AG08395 (cell line): Measurements from ENCODE around the gene KBTBD12.
"Not testable (repeated sequence)": the region's sequence is repeated elsewhere in the genome, so short reads cannot be mapped to it uniquely, and the experiment has no call there.

ENCODE experiments used
- DNase-seq: peaks from one replicate; pipeline ENCODE4 v3.0.0; 2012; ENCODE audit warnings: mixed read lengths, low spot score

Gene KBTBD12

GRCh38 chr3:127915115-127915936, at the start of gene KBTBD12:
Gene KBTBD12, plus strand, starts transcription at chr3:127915232. Its CDS starts 7,830 bp downstream, at chr3:127923062.
- DNase-seq: no peak

GRCh38 chr3:127865941-127866340, 49.1 kb upstream of the KBTBD12 start:
- peak; percentile 45 for DNase-seq

GRCh38 chr3:127867412-127867811, 47.6 kb upstream of the KBTBD12 start:
- no peak for DNase-seq

DNA sequence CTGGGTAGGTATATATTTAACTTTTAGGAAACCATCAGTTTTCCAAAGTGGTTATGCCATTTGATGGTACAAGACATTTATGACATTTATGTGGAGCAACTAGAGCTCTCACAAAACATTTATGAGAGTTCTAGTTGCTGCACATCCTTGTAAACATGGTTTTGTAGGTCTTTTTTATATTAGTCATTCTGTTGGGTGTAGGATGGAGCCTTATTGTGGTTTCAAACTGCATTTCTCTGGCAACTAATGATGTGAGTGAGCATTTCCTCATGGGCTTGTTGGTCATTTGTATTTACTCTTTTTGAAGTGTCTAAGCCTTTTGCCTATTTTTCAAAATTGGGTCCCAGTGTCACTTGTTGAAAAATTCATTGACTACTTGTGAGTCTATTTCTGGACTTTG, 47.0 kb upstream of the KBTBD12 start:
- peak; percentile 42 for DNase-seq

DNA sequence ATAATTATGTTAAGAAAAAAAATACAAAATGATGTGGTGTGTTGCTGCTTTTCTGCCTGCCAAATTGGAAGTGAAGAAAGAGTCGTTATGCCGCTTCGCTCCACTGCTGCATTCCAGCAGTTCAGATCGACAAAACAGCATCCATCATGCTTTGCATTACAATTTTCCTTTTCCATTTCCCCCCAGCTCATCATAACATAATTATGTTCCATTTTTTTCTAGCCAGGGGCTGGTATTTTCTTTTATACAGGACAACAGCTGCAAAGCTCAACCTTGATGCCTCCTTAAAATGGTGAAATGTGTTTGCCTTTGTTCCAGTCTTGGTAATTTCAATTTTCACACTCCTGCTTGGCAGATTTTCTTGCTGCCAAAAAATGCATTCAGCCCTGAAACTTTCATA, 44.9 kb upstream of the KBTBD12 start:
- no peak for DNase-seq

- DNase-seq: not testable (repeated sequence)
Measured at GRCh38 chr3:127874097-127874496, 40.9 kb upstream of the KBTBD12 start.

DNA sequence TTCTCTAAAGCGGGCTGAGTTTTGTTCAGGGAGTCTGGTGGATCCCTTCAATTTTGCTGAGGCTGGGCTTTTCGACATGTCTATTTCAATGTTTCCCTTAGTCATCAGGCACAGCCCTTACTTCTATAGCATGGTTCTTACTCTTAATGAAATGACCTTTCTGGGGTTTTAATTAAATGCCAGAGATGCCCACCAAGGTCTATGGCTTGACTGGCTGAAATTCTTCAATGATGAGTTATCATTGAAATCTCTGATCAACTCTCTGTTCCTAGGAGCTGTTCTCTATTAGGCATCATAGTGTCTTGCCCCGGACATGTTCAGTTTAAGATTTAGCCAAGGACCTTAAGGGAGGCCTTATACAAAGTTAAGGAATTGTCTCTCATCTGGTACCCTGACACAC, 33.4 kb upstream of the KBTBD12 start:
- DNase-seq: no peak

DNA sequence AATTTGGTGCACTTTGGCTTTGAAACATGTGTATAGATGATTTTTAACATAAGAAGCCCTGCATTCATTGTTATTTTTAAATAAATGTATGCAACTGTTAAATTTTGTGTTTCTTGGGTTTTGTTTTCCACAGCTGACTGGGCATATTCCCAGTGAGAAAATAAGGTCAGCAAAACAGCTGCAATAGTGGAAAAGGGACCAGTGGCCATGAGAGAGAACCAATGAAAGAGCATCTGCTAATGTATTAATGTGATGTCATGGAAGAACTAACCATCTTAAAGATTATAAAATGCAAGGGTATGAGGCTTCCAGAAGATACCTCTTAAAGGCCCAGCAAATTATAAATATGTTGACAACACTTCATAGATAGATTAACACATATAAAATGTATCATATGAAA, 31.0 kb upstream of the KBTBD12 start:
- DNase-seq: no peak

DNA sequence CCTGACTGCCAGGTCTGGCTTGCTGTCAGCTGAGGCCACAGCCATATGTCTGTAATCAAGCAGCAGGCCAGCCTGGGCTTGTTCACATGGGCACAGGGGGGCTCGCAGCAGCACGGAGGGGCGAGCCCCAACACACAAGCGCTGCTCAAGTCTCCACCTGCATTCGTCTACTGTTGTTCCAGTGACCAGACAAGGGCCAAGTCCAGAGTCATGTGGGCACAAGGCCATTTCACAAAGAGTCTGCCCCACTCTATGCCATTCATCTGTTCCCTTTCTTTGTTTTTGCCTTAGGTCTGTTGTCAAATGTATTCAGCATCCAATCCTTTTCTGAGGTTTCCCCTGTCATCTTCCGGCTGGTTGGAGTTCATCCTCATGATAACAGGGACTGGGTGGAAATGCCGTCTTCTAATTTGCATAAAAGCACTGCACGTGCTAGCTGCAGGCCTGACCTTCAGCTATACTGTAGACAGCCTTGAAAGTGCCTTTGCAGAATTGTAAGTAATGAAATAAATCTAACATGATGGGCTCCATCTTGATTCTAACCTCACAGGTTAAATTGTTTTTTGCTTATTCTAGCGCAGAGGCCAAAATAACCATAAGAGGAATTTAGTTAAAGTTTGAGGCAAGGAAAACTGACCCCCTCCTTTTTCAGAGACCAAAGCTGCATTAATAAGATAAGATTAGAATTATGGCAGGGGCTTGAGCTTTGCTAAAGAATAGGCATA, 28.6 kb upstream of the KBTBD12 start:
- DNase-seq: no peak

DNA sequence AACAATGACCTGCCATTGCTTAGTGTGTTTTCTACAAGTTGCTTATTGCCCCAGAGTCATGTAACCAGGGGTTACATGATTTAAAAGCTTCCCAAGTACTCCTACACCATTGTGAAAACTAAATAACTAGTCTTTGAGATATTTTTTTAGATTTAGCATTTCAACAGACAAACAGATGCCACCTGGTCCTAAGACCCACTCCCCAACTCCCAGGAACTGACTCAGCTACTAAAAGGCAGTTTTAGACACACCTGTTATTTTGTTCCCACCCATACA, 28.1 kb upstream of the KBTBD12 start:
- no peak for DNase-seq

DNA sequence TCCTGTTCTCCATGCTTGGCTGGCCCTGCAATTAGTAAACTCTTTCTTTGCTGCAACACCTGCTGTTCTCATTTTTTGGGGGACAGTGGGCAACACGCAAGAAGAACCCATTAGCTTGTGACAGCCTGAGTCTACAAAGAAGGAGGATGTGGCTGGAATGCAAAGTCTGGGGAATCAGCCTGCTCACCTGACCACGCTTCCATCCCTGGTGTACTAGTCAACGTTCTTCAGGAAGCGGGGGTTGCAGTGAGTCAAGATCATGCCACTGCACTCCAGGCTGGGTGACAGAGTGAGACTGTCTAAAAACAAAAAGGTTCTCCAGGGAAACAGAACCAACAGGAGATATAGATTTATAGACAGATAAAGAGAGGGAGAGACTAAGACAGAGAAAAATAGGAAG, 27.7 kb upstream of the KBTBD12 start:
- no peak for DNase-seq

DNA sequence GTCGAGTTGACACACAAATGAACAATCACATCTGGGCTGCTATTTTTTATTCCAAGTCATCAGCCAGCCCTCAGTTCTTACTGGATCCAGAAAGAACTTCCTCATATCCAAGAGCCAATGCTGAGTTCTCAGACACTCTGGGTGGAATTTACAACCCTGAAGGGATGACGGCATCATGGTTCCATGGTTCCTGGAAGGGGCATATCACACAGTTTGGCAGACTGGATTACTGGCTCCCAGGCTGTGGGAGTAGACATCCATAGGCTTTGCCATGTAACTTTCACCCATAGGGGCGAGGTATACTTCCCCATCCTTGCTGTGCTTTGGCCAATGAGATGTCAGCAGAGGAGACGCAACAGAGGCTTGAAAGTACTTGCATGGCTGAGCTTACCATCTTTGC, 26.9 kb upstream of the KBTBD12 start:
- no peak for DNase-seq

- no peak for DNase-seq
Measured at GRCh38 chr3:127888564-127889107, 26.4 kb upstream of the KBTBD12 start.

DNA sequence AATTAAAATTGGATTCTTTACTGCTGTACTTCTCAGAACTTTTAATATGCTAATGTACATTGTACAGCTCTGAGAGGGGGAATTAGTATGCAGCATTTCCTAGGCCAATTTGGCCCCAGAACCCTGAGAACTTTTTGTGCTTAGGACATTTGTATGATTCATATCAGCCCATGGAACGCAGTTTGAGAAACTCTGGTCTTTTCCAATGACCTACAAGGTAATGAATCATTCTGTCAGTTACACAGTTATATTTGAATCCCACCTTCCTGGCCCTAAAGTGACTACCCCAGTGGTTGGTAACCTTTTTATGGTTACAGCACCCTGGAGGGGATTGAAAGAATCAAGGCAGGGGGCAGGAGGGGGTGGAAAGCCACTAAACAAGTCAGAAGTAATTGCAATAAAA, 25.6 kb upstream of the KBTBD12 start:
- no peak for DNase-seq

DNA sequence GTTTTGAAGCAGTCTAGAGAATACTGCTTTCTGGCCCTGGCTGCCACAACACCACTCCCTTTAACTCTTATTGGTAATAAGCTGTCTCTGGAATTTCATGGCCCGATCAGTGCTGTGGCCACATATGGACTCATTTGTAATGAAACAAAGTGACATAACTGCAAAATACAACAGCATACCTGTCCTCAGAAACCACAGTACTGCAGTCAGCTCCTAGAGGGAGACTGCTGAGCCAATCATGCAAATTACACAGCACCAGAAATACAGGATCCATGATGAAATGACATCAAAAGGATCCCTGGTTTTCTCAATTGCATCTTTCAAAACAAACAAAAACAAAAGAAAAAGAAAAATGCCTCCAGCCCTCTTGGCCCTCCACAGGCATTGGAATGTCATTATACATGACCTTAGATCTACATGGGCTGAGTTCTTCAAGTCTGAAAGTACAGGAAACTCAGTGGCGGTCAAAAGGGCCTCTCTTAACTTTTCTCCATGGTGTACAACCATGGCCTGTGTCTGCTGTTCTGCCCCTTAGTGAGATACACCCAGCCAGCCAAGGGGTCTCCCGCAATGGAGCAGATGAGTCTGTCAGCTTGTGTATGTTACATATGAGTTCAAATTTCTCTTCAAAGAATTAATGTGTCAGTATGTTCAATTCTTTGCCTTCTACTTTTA, 24.9 kb upstream of the KBTBD12 start:
- no peak for DNase-seq

DNA sequence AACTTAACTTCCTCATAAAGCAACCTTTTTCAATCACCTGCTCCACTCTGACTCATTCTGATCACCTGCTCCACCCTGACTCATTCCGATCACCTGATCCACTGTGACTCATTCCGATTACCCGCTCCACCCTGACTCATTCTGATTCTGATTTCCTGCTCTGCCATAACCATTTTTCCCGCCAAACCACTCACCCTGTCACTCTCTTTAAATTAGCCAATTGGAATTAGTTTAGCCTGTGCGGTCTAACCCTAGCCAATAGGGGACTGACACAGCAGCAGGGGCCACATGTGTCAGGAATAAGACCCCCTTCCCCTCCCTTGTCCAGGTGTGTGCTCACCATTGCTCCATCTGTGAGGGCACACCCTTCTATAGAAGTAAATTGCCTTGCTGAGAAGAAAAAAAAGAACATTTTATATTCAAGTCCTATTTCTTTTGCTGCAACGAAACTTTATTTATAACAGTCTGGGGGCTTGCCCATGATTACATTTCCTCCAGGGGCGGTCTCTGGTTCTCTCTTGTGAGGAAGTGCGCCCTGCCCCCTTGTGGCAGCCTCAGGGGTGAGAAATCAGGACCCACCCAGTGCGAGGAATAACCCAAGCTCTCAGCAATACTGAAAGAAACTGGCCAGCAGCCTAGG, 24.3 kb upstream of the KBTBD12 start:
- not testable (repeated sequence) for DNase-seq

DNA sequence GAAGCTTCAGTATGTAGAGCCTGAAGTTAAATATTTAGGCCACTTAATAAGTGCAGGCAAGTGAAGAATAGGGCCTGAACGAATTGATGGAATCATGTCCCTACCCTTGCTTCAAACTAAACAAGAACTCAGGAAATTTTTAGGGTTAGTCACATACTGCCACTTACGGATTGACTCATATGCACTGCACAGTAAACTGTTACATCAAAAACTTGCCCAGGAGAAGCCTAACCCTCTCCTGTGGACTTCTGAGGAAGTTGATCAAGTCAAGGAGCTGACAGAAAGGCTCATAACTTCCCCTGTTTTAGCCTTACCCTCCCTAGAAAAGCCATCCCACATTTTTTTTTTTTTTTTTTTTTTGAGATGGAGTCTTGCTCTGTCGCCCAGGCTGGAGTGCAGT, 20.6 kb upstream of the KBTBD12 start:
- DNase-seq: no peak

GRCh38 chr3:127899200-127899599, 15.8 kb upstream of the KBTBD12 start:
- no peak for DNase-seq

DNA sequence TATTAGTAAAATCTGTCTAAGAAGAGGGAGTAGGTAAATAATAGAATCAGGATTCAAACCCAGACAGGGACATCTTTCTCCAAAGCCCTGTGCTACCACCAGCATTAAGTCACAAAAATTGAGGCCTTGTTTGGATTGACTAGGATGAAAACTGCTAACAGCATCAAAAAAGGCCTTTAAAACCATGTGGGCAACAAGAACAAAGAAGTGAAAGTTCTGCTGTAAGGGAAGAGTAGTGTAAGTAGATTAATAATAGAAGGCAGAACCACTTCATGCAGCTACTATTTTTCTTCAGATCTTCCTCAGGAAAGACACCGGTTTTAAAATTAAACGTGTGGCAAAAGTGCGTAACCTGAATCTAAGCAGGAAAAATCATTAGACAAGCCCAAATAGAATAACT, 15.3 kb upstream of the KBTBD12 start:
- no peak for DNase-seq

DNA sequence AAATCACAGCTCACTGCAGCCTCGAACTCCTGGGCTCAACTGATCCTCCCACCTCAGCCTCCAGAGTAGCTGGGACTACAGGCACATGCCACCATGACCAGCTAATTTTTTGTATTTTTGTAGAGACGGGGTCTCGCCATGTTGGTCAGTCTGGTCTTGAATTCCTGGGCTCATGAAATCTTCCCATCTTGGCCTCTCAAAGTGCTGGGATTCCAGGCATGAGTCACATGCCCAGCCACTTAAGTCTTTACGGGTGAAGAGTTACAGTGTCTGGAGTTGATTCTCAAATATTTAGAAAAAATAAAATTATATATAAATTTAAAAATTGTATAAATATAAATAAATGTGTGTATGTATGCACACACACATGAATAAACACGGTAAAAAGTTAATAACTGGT, 14.5 kb upstream of the KBTBD12 start:
- no peak for DNase-seq

DNA sequence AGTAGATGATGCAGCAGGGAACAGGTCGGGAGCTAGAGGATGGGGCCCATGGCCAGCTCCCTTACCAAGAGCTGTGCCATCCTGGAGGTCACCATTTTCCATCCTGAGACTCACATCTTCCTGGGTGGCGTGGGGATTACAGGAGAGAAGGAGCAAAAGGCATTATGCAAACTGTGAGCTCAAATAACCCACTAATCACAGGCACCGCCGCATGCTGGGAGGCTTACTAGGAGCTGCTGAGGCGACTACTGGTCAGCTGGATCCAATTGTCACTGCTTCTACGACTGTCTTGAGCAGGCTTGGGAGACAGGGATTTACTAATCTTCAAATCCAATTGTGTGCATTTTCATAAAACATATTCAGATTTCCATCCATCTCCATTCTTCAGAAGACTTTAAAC, 12.5 kb upstream of the KBTBD12 start:
- no peak for DNase-seq

- no peak for DNase-seq
Measured at GRCh38 chr3:127903611-127904375, 11.2 kb upstream of the KBTBD12 start.
